Body of pancreas (tissue), 4 donors: Measurements from ENCODE around the gene UQCRFS1.

Experiments
- POLR2A ChIP-seq, 3 donors: fragments of 450-650 bp; IDR thresholded peaks; one replicate each; pipeline ENCODE4 v1.6.1; 2016; ENCODE audit warnings: antibody characterized with exemption in 3 of 3, mild to moderate bottlenecking in 2 of 3
- TF ChIP-seq, protein P1 (sequence below), 7 experiments: fragments of 450-650 bp in 4 of 7; fragments of 200-600 bp in 3 of 7; sonication (generic) in 3 of 7; IDR thresholded peaks; one replicate each; pipeline ENCODE4 v1.5.1; 2016 to 2019; ENCODE audit warnings: antibody characterized with exemption in 7 of 7

GRCh38 chr19:29185427-29185826 is 27.5 kb downstream of the UQCRFS1 start:
- TF ChIP-seq, protein P1, sequence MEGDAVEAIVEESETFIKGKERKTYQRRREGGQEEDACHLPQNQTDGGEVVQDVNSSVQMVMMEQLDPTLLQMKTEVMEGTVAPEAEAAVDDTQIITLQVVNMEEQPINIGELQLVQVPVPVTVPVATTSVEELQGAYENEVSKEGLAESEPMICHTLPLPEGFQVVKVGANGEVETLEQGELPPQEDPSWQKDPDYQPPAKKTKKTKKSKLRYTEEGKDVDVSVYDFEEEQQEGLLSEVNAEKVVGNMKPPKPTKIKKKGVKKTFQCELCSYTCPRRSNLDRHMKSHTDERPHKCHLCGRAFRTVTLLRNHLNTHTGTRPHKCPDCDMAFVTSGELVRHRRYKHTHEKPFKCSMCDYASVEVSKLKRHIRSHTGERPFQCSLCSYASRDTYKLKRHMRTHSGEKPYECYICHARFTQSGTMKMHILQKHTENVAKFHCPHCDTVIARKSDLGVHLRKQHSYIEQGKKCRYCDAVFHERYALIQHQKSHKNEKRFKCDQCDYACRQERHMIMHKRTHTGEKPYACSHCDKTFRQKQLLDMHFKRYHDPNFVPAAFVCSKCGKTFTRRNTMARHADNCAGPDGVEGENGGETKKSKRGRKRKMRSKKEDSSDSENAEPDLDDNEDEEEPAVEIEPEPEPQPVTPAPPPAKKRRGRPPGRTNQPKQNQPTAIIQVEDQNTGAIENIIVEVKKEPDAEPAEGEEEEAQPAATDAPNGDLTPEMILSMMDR (IDR thresholded peaks at IDR 0.05), result no peak
- no peak for TF ChIP-seq POLR2A (IDR thresholded peaks at IDR 0.05)
